Natural killer cell (primary cell): ENCODE data around the gene C10orf67. TPM values are rescaled to one million over a fixed set of nuclear protein-coding genes. Genes with fewer than 3 reads are reported as not detected.

ENCODE experiments used
- ATAC-seq, 3 donors: fragments of 150-1000 bp in 2 of 3; fragments of 200-7000 bp in 1 of 3; cut with Tn5 transposase; 1 replicate in 1 of 3; 2 replicates in 2 of 3; pipeline ENCODE4 v1.10.0; 2021; ENCODE audit warnings: mild to moderate bottlenecking in 2 of 3, moderate library complexity in 2 of 3
- DNase-seq, 2 donors: peaks; one replicate each; pipeline versions ENCODE4 v3.0.0 to v3.0.0-alpha.2; 2013 to 2021; ENCODE audit warnings: mixed read lengths in 1 of 2
- H3K27ac ChIP-seq: one replicate; pipeline ENCODE4 v1.5.1; 2013; ENCODE audit warnings: mild to moderate bottlenecking, low read length
- H3K27me3 ChIP-seq: one replicate; pipeline ENCODE4 v1.6.1; 2013; ENCODE audit warnings: low read length; ENCODE audit not compliant: control insufficient read depth, insufficient read depth
- H3K36me3 ChIP-seq: one replicate; pipeline ENCODE4 v1.6.1; 2013; ENCODE audit warnings: low read length; ENCODE audit not compliant: control insufficient read depth, insufficient read depth
- H3K4me1 ChIP-seq: one replicate; pipeline ENCODE4 v1.6.1; 2013; ENCODE audit warnings: low read length; ENCODE audit not compliant: control insufficient read depth, insufficient read depth
- H3K4me3 ChIP-seq: one replicate; pipeline ENCODE4 v1.5.1; 2013; ENCODE audit warnings: low read length
- H3K9me3 ChIP-seq: one replicate; pipeline ENCODE4 v1.6.1; 2013; ENCODE audit warnings: low read length; ENCODE audit not compliant: control insufficient read depth, insufficient read depth
- H3K27ac Mint-ChIP-seq, 2 donors: one replicate each; pipeline ENCODE4 v1.8.0; 2022; ENCODE audit warnings: mild to moderate bottlenecking in 2 of 2, mixed read lengths in 2 of 2, moderate library complexity in 1 of 2
- H3K27me3 Mint-ChIP-seq, 2 donors: one replicate each; pipeline ENCODE4 v1.8.0; 2022; ENCODE audit warnings: low read depth in 2 of 2, mixed read lengths in 2 of 2
- H3K36me3 Mint-ChIP-seq: one replicate; pipeline ENCODE4 v1.8.0; 2022; ENCODE audit warnings: mixed read lengths
- H3K4me1 Mint-ChIP-seq, 2 donors: one replicate each; pipeline ENCODE4 v1.8.0; 2022; ENCODE audit warnings: mixed read lengths in 2 of 2
- H3K4me3 Mint-ChIP-seq: one replicate; pipeline ENCODE4 v1.8.0; 2022; ENCODE audit warnings: mild to moderate bottlenecking, moderate library complexity, mixed read lengths
- H3K9me3 Mint-ChIP-seq, 2 donors: one replicate each; pipeline ENCODE4 v1.8.0; 2022; ENCODE audit warnings: mixed read lengths in 2 of 2
- CTCF ChIP-seq: fragments of 200-600 bp; IDR thresholded peaks from one replicate; pipeline ENCODE4 v1.8.0; 2022; ENCODE audit warnings: antibody characterized with exemption
- WGBS: methylation state at CpG from one replicate; pipeline ENCODE4 v1.1.7; 2013; ENCODE audit warnings: missing lambda C conversion rate; ENCODE audit not compliant: insufficient coverage; 5-methylcytosine and 5-hydroxymethylcytosine counted together
- intact Hi-C: fragments of 100-400 bp; cut with micrococcal nuclease; formaldehyde crosslinking; loops from one replicate; pipeline ENCODE4 v1.14.2; 2022
- total RNA-seq, 4 donors: library from RNA; stranded (reverse); fragments of 120-200 nt in 1 of 4; gene quantifications; one replicate each; pipeline versions ENCODE4 v1.2.3 to v1.2.4, GENCODE V29; 2013 to 2022

The C10orf67 gene
- total RNA-seq, 3 donors from 2014 or later (not counting 1 experiment from before 2014, with no cell fraction given), result not detected

- Histone ChIP-seq H3K27ac (no peak overlapping the region), H3K27me3 (peaks cover 2% of the 10 kb centered on the region), H3K4me1 (peaks cover 4% of the 10 kb centered on the region), H3K4me3 (no peak overlapping the region), H3K36me3 (no peaks in the 10 kb centered on the region), H3K9me3 (no peaks in the 10 kb centered on the region)
- no peak overlapping the region for H3K4me3 Mint-ChIP-seq
- no peak overlapping the region for H3K27ac Mint-ChIP-seq
- no peaks in the 10 kb centered on the region for H3K36me3 Mint-ChIP-seq
- peaks cover 13 to 20% of the 10 kb centered on the region in 2 donors for H3K27me3 Mint-ChIP-seq
- TF ChIP-seq CTCF, result no peak
- H3K9me3 Mint-ChIP-seq, result no peaks in the 10 kb centered on the region
- no peak for DNase-seq
- intact Hi-C loops, result no loop called here
- H3K4me1 Mint-ChIP-seq, result no peaks in the 10 kb centered on the region
- ATAC-seq, result no peak
- WGBS, result 80% methylated on average over 7 of the region's 8 CpGs
These were observed 15.2 kb upstream of the C10orf67 start for GRCh38 chr10:23359692-23360380.

DNA sequence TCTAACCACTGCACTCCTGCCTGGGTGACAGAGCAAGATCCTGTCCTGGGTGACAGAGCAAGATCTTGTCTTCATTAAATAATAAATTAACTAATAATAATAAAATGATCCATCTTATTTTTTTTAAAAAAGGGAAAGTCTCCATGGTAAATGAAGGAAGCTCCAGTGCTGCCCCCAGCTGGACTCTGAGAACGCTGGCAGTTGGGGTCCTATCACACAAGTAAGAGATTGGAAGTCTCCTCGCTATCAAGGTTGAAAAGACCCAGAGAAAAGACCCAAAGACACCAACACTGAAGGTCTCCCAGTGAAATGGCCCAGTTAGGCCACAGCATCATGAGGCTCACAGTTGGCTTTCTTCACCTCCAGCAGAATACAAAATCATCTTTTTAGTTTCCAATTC lies 13.8 kb upstream of the C10orf67 start:
- intact Hi-C loops, result no loop called here

GRCh38 chr10:23354630-23355279 lies 10.2 kb upstream of the C10orf67 start:
- H3K9me3 ChIP-seq, result no peaks in the 10 kb centered on the region
- no peak overlapping the region for H3K27ac Mint-ChIP-seq
- 73% methylated on average over 4 of the region's 5 CpGs for WGBS
- intact Hi-C loops, result no loop called here
- H3K9me3 Mint-ChIP-seq, result no peaks in the 10 kb centered on the region
- no peaks in the 10 kb centered on the region for H3K4me1 ChIP-seq
- H3K27ac ChIP-seq, result no peak overlapping the region
- no peaks in the 10 kb centered on the region for H3K4me1 Mint-ChIP-seq
- no peak for TF ChIP-seq CTCF
- H3K27me3 ChIP-seq, result peaks cover 2% of the 10 kb centered on the region
- H3K27me3 Mint-ChIP-seq, result peaks cover 12 to 13% of the 10 kb centered on the region in 2 donors
- H3K36me3 ChIP-seq, result no peaks in the 10 kb centered on the region
- no peak for ATAC-seq
- DNase-seq, result no peak
- H3K36me3 Mint-ChIP-seq, result no peaks in the 10 kb centered on the region
- H3K4me3 Mint-ChIP-seq, result no peak overlapping the region
- H3K4me3 ChIP-seq, result no peak overlapping the region

More for the DNA sequence above, 13.8 kb upstream of the C10orf67 start:
- Mint-ChIP-seq H3K4me1 (no peaks in the 10 kb centered on the region), H3K27ac (no peak overlapping the region), H3K27me3 (peaks cover 13 to 17% of the 10 kb centered on the region in 2 donors), H3K9me3 (no peaks in the 10 kb centered on the region), H3K36me3 (no peaks in the 10 kb centered on the region), H3K4me3 (no peak overlapping the region)
- TF ChIP-seq CTCF, result no peak
- Histone ChIP-seq H3K36me3 (no peaks in the 10 kb centered on the region), H3K4me3 (no peak overlapping the region), H3K9me3 (no peaks in the 10 kb centered on the region), H3K4me1 (no peaks in the 10 kb centered on the region), H3K27me3 (peaks cover 2% of the 10 kb centered on the region), H3K27ac (no peak overlapping the region)
- ATAC-seq, result no peak
- no peak for DNase-seq
- 95% methylated on average over 2 of the region's 2 CpGs for WGBS
